Keratinocyte (primary cell): ENCODE measurements around the gene MRM3. TPM values are rescaled to one million over a fixed set of nuclear protein-coding genes. Genes with fewer than 3 reads are reported as not detected.

Source experiments
- DNase-seq: peaks from one replicate; pipeline ENCODE4 v3.0.0-alpha.2; 2011; ENCODE audit warnings: low read depth, missing footprints, low spot score
- FAIRE-seq: peaks from 2 replicates; lab custom pipeline; 2011; peaks lifted over from hg19 to GRCh38; lab: Jason Lieb, UNC
- H2AFZ ChIP-seq: 2 replicates; pipeline ENCODE4 v1.6.0; 2012; ENCODE audit warnings: low read length, control low read depth, inconsistent platforms; ENCODE audit not compliant: control insufficient read depth
- H3K27ac ChIP-seq: 2 replicates; pipeline ENCODE4 v1.5.1; 2011; ENCODE audit warnings: low read length; ENCODE audit not compliant: control insufficient read depth, insufficient read depth
- H3K27me3 ChIP-seq: 3 replicates; pipeline ENCODE4 v1.6.0; 2011; ENCODE audit warnings: low read length; ENCODE audit not compliant: control insufficient read depth, insufficient read depth; ENCODE audit errors: extremely low read depth
- H3K36me3 ChIP-seq, 2 experiments: 2 replicates in 1 of 2; 3 replicates in 1 of 2; pipeline ENCODE4 v1.5.1; 2011; ENCODE audit warnings: low read length in 2 of 2, mild to moderate bottlenecking in 1 of 2; ENCODE audit not compliant: control insufficient read depth in 2 of 2, insufficient read depth in 2 of 2; ENCODE audit errors: extremely low read depth in 1 of 2
- H3K4me1 ChIP-seq: 3 replicates; pipeline ENCODE4 v1.5.1; 2011; ENCODE audit warnings: low read length; ENCODE audit not compliant: control insufficient read depth, insufficient read depth; ENCODE audit errors: extremely low read depth
- H3K4me2 ChIP-seq: 3 replicates; pipeline ENCODE4 v1.6.0; 2011; ENCODE audit warnings: low read depth, low read length; ENCODE audit not compliant: control insufficient read depth, insufficient read depth; ENCODE audit errors: extremely low read depth
- H3K4me3 ChIP-seq, 3 experiments: fragments of 200-600 bp in 1 of 3; sonication (generic) in 1 of 3; 2 replicates in 2 of 3; 3 replicates in 1 of 3; pipeline ENCODE4 v1.5.1; 2011 to 2016; ENCODE audit warnings: low read length in 3 of 3, mild to moderate bottlenecking in 3 of 3, control low read depth in 2 of 3, inconsistent platforms in 1 of 3, low read depth in 1 of 3, mixed read lengths in 1 of 3, mixed run types in 1 of 3, moderate library complexity in 1 of 3; ENCODE audit not compliant: control insufficient read depth in 2 of 3, insufficient read depth in 2 of 3; ENCODE audit errors: extremely low read depth in 1 of 3
- H3K79me2 ChIP-seq: 2 replicates; pipeline ENCODE4 v1.6.0; 2012; ENCODE audit warnings: low read length; ENCODE audit not compliant: control insufficient read depth, insufficient read depth
- H3K9ac ChIP-seq: 3 replicates; pipeline ENCODE4 v1.6.0; 2011; ENCODE audit warnings: low read length; ENCODE audit not compliant: control insufficient read depth, insufficient read depth; ENCODE audit errors: extremely low read depth
- H3K9me1 ChIP-seq: 3 replicates; pipeline ENCODE4 v1.6.0; 2011; ENCODE audit warnings: low read length; ENCODE audit not compliant: control insufficient read depth, insufficient read depth; ENCODE audit errors: extremely low read depth
- H3K9me3 ChIP-seq: 2 replicates; pipeline ENCODE4 v1.5.1; 2012; ENCODE audit warnings: low read depth, low read length; ENCODE audit not compliant: control insufficient read depth
- H4K20me1 ChIP-seq: 3 replicates; pipeline ENCODE4 v1.6.0; 2011; ENCODE audit warnings: low read length; ENCODE audit not compliant: control insufficient read depth, insufficient read depth; ENCODE audit errors: extremely low read depth
- CTCF ChIP-seq, 3 experiments: IDR thresholded peaks in 1 of 3; conservative IDR thresholded peaks in 1 of 3; optimal IDR thresholded peaks in 1 of 3; 2 replicates in 2 of 3; 3 replicates in 1 of 3; pipeline versions ENCODE3 to v1.5.1; 2011; ENCODE audit warnings: low read length in 3 of 3, mild to moderate bottlenecking in 3 of 3, moderate library complexity in 2 of 3, control low read depth in 1 of 3, inconsistent platforms in 1 of 3; ENCODE audit not compliant: insufficient read depth in 2 of 3; ENCODE audit errors: extremely low read depth in 1 of 3
- EZH2 ChIP-seq: IDR thresholded peaks from one replicate; pipeline ENCODE4 v1.6.1; 2012; ENCODE audit warnings: inconsistent platforms, mild to moderate bottlenecking, low read length, moderate library complexity
- dilution Hi-C: fragments of 300-500 bp; cut with MboI; formaldehyde crosslinking; loops from one replicate; pipeline ENCODE4 v1.7.0; 2020; ENCODE audit warnings: low sequenced_read_pairs; ENCODE audit not compliant: extremely low pct_ligation_motif_present
- polyA plus RNA-seq, 5 experiments: library from polyadenylated mRNA; depleted of rRNA in 3 of 5; stranded (reverse) in 3 of 5; stranded (forward) in 1 of 5; unstranded in 1 of 5; fragments of >200 nt; gene quantifications; 1 replicate in 1 of 5; 2 replicates in 3 of 5; 3 replicates in 1 of 5; pipeline versions ENCODE4 v1.2.1 to v1.2.3, GENCODE V29; 2011 to 2012; ENCODE audit warnings: missing spikeins in 2 of 5, low read depth in 1 of 5, low replicate concordance in 1 of 5

MRM3 gene
- polyA plus RNA-seq, 1 donor (not counting 4 experiments of a cell fraction or from before 2014, with no cell fraction given) = 15.5 TPM

GRCh38 chr17:795721-796120 lies 13.6 kb downstream of the MRM3 start:
- DNase-seq (no peak), FAIRE-seq (no peak)
- H3K9ac ChIP-seq = no peak overlapping the region
- H3K9me3 ChIP-seq = no peaks in the 10 kb centered on the region
- TF ChIP-seq EZH2 (no peak), CTCF (optimal IDR thresholded peaks at IDR 0.05 in 1 of 3, IDR thresholded peaks at IDR 0.05 in 1 of 3, conservative IDR thresholded peaks at IDR 0.05 in 1 of 3; ENCODE audit: extremely low read depth in 1 of 3, insufficient read depth in 2 of 3, low read length in 3 of 3) (no peak)
- no peak overlapping the region for H3K4me2 ChIP-seq
- no peaks in the 10 kb centered on the region for H3K27me3 ChIP-seq
- H3K27ac ChIP-seq = no peak overlapping the region
- H3K4me1 ChIP-seq = peaks cover 19% of the 10 kb centered on the region
- no peaks in the 10 kb centered on the region for H4K20me1 ChIP-seq
- no peaks in the 10 kb centered on the region for H3K9me1 ChIP-seq
- H3K4me3 ChIP-seq = no peak overlapping the region
- no peak overlapping the region for H2AFZ ChIP-seq
- H3K36me3 ChIP-seq = peaks cover 17 to 26% of the 10 kb centered on the region in 2 experiments
- H3K79me2 ChIP-seq = peaks cover 2% of the 10 kb centered on the region
- dilution Hi-C loops = loop anchor here (25.0 kb wide), 1 partner anchor 192 kb away; the partner anchor contains the start of genes NXN and TIMM22

DNA sequence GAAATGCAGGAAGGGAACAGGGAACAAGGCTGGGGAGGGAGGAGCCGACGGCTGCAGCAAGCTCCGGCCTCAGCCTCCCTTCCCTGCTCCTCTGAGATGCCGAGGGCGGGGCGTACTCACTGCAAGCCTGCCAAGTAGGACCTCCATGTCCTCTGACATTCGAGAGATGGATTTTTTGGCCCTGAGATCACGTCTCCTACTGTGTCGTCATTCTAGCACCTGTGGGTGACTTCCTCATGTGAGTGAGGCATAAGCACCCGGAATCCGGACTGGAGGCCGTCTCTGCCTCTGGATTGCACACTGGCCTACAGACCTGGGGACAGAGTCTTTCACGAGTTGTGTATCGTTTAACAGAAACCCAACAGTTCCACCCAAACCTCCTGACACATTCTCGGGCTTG lies 14.5 kb downstream of the MRM3 start:
- Histone ChIP-seq H3K4me1 (peaks cover 10% of the 10 kb centered on the region), H3K79me2 (peaks cover 2% of the 10 kb centered on the region), H3K9me1 (no peaks in the 10 kb centered on the region), H4K20me1 (no peaks in the 10 kb centered on the region), H3K27me3 (no peaks in the 10 kb centered on the region), H3K9ac (no peak overlapping the region), H3K36me3 (peaks cover 20 to 25% of the 10 kb centered on the region in 2 experiments), H3K9me3 (no peaks in the 10 kb centered on the region), H2AFZ (no peak overlapping the region), H3K4me3 (no peak overlapping the region), H3K27ac (no peak overlapping the region), H3K4me2 (no peak overlapping the region)
- DNase-seq (no peak), FAIRE-seq (no peak)
- TF ChIP-seq EZH2 (no peak), CTCF (optimal IDR thresholded peaks at IDR 0.05 in 1 of 3, IDR thresholded peaks at IDR 0.05 in 1 of 3, conservative IDR thresholded peaks at IDR 0.05 in 1 of 3; ENCODE audit: extremely low read depth in 1 of 3, insufficient read depth in 2 of 3, low read length in 3 of 3) (no peak)
- dilution Hi-C loops = loop anchor here (25.0 kb wide), 1 partner anchor 191 kb away; the partner anchor contains the start of genes NXN and TIMM22
